Measurements from ENCODE around the gene SND1. TPM values are rescaled to one million over a fixed set of nuclear protein-coding genes. Genes with fewer than 3 reads are reported as not detected.

The SND1 gene
- total and polyA plus RNA-seq, 10 of the 15 experiments (the other 5 are each of a cell fraction or from before 2014, with no cell fraction given) = 52.4 to 270 (median 146) TPM

DNA sequence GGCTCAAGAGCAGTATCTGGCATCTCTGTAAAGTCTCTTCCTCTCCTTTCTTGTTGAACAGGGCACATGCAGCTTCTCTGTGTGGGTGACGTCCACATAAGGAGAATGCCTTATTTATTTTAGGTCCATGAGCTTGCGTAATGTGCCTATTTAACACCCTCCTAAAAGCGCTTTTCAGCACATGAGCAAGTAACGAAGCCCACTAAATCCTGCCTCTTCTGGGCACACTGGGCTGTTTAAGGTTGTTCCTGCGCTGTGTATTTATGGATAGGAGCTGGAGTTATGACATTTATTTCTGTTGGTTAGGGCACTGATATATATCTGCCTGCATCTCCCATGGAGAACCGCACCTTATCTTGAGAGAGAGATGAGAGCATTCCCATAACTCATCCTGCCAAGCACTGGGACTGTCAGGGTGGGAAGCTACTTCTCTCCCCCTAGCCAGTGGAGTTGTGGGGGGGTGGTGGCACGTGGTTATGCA, 303.1 kb downstream of the SND1 start:
- CTCF ChIA-PET = interaction anchor here (0.6 kb wide), 2 partner anchors 37 to 139 kb away, joined by 3 read pairs; no protein-coding TSS in a partner anchor
- in situ Hi-C loops (cut with MboI) (no loop called here), intact Hi-C loops (cut with micrococcal nuclease; ENCODE audit: unreplicated experiment) (no loop called here)
- RAD21 ChIA-PET (ENCODE audit: unreplicated experiment) = no interaction called here
- SMC1A ChIA-PET (ENCODE audit: uncharacterized antibody, unreplicated experiment) = no interaction called here
- peaks cover 4 to 30% of the 10 kb centered on the region in 2 experiments for H3K36me3 ChIP-seq (ENCODE audit: control insufficient read depth in 2 of 2, insufficient read depth in 2 of 2, low read length in 1 of 2)
- H3K9ac ChIP-seq (ENCODE audit: control insufficient read depth, insufficient read depth, low read length) = no peak overlapping the region
- BruUV-seq (replicated peaks) = no TSS peak
- H2AFZ ChIP-seq (ENCODE audit: control insufficient read depth, low read depth, low read length) = no peak overlapping the region
- TF ChIP-seq PKNOX1 (IDR thresholded peaks at IDR 0.05) (no peak), YBX1 (IDR thresholded peaks at IDR 0.05) (no peak), BMI1 (IDR thresholded peaks at IDR 0.05; ENCODE audit: borderline replicate concordance) (no peak)
- DNase-seq (ENCODE audit: low read depth, low spot score) = no peak
- no peaks in the 10 kb centered on the region for H3K27me3 ChIP-seq (replicated peaks in 1 of 2; ENCODE audit: control insufficient read depth in 2 of 2, insufficient read depth in 2 of 2, low read length in 1 of 2)
- no peaks in the 10 kb centered on the region; the same call in none of the 2 replicates for H3K79me2 ChIP-seq (ENCODE audit: control insufficient read depth, insufficient read depth, low read length)
- no peak overlapping the region for H3K4me2 ChIP-seq (ENCODE audit: control insufficient read depth, insufficient read depth)
- no peak overlapping the region for H3K27ac ChIP-seq (ENCODE audit: control insufficient read depth, insufficient read depth)
- 86% methylated on average over 7 of the region's 7 CpGs for WGBS (ENCODE audit: insufficient coverage, insufficient replicate concordance, low lambda C conversion rate, missing lambda C conversion rate)
- no peak for FAIRE-seq
- H3K4me3 ChIP-seq = no peak overlapping the region
- peaks cover 13% of the 10 kb centered on the region for H3K4me1 ChIP-seq (ENCODE audit: control insufficient read depth, insufficient read depth, low read length)
- no peak for ATAC-seq
- H3K9me3 ChIP-seq (replicated peaks; ENCODE audit: control insufficient read depth, insufficient read depth, low read length) = no peaks in the 10 kb centered on the region
- POLR2A ChIA-PET = no interaction called here
- H4K20me1 ChIP-seq (ENCODE audit: control insufficient read depth, insufficient read depth) = no peaks in the 10 kb centered on the region

- POLR2A ChIA-PET = interaction anchor here (0.6 to 1.0 kb wide), 2 partner anchors 12 to 70 kb away, joined by 3 to 4 read pairs; no protein-coding TSS in a partner anchor
- H3K27ac ChIP-seq (ENCODE audit: control insufficient read depth, insufficient read depth) = no peak overlapping the region
- no peak overlapping the region for H2AFZ ChIP-seq (ENCODE audit: control insufficient read depth, low read depth, low read length)
- intact Hi-C loops (cut with micrococcal nuclease; ENCODE audit: unreplicated experiment) (no loop called here), in situ Hi-C loops (cut with MboI) (no loop called here)
- H3K9ac ChIP-seq (ENCODE audit: control insufficient read depth, insufficient read depth, low read length) = no peak overlapping the region
- no peak for TF ChIP-seq ZNF207 (IDR thresholded peaks at IDR 0.05; ENCODE audit: borderline replicate concordance)
- TF ChIP-seq TAF1 (IDR thresholded peaks at IDR 0.05; ENCODE audit: borderline replicate concordance, low read depth, low read length) = no peak
- no peak for TF ChIP-seq ETV6 (conservative IDR thresholded peaks at IDR 0.05 in 1 of 2, IDR thresholded peaks at IDR 0.05 in 1 of 2; ENCODE audit: borderline replicate concordance in 1 of 2, low read depth in 1 of 2)
- TF ChIP-seq SREBF1 (IDR thresholded peaks at IDR 0.05; ENCODE audit: low read length) = no peak
- no peak for TF ChIP-seq RBBP5 (conservative IDR thresholded peaks at IDR 0.05)
- no peak for TF ChIP-seq NR2C2 (IDR thresholded peaks at IDR 0.05; ENCODE audit: borderline replicate concordance, control insufficient read depth, insufficient read length, low read depth)
- TF ChIP-seq ZNF687 (IDR thresholded peaks at IDR 0.05) = no peak
- no peak for TF ChIP-seq ZNF274 (IDR thresholded peaks at IDR 0.05; ENCODE audit: insufficient read depth, insufficient read length)
- no peak overlapping the region for H3K4me2 ChIP-seq (ENCODE audit: control insufficient read depth, insufficient read depth)
- no peak for DNase-seq (ENCODE audit: low read depth, low spot score)
- RAD21 ChIA-PET (ENCODE audit: unreplicated experiment) = interaction anchor here (1.0 to 1.4 kb wide), 2 partner anchors 37 to 252 kb away, joined by 3 read pairs; no protein-coding TSS in a partner anchor
- H3K9me3 ChIP-seq (replicated peaks; ENCODE audit: control insufficient read depth, insufficient read depth, low read length) = no peaks in the 10 kb centered on the region; the same call in 2 of the 3 replicates
- no peaks in the 10 kb centered on the region; the same call in 1 of the 2 replicates for H3K79me2 ChIP-seq (ENCODE audit: control insufficient read depth, insufficient read depth, low read length)
- no peaks in the 10 kb centered on the region for H3K27me3 ChIP-seq (replicated peaks in 1 of 2; ENCODE audit: control insufficient read depth in 2 of 2, insufficient read depth in 2 of 2, low read length in 1 of 2)
- no TSS peak for BruUV-seq (replicated peaks)
- SMC1A ChIA-PET (ENCODE audit: uncharacterized antibody, unreplicated experiment) = interaction anchor here (0.7 to 4.2 kb wide), 3 partner anchors 9 to 96 kb away, joined by 3 to 14 read pairs (median 3); no protein-coding TSS in a partner anchor
- peak; percentile 18 for FAIRE-seq
- H3K4me1 ChIP-seq (ENCODE audit: control insufficient read depth, insufficient read depth, low read length) = peaks cover 20% of the 10 kb centered on the region
- H3K36me3 ChIP-seq (ENCODE audit: control insufficient read depth in 2 of 2, insufficient read depth in 2 of 2, low read length in 1 of 2) = peaks cover 4 to 31% of the 10 kb centered on the region in 2 experiments
- CTCF ChIA-PET = no interaction called here
- no peak overlapping the region for H3K4me3 ChIP-seq
- H4K20me1 ChIP-seq (ENCODE audit: control insufficient read depth, insufficient read depth) = no peaks in the 10 kb centered on the region
- ATAC-seq = no peak
- WGBS (ENCODE audit: insufficient coverage, insufficient replicate concordance, low lambda C conversion rate, missing lambda C conversion rate) = 81% methylated on average over 5 of the region's 5 CpGs
Observed at GRCh38 chr7:127957886-127958285, 305.9 kb downstream of the SND1 start.

Data from GM12878 (cell line).